Frontal cortex (tissue), 4 donors: Measurements from ENCODE around the gene IL21R. TPM values are rescaled to one million over a fixed set of nuclear protein-coding genes. Genes with fewer than 3 reads are reported as not detected.
"Not testable (repeated sequence)": the region's sequence is repeated elsewhere in the genome, so short reads cannot be mapped to it uniquely, and the experiment has no call there.

Experiments used
- DNase-seq, 2 donors: peaks; one replicate each; pipeline ENCODE4 v3.0.0; 2012; ENCODE audit warnings: low spot score in 2 of 2
- FAIRE-seq: peaks from 2 replicates; lab custom pipeline; 2012; peaks lifted over from hg19 to GRCh38; lab: Jason Lieb, UNC
- total RNA-seq: library from RNA; depleted of rRNA; stranded (reverse); fragments of >200 nt; gene quantifications from one replicate; pipeline ENCODE4 v1.2.3, GENCODE V29; 2014
- donor health status: control.
- donor health status: control.
- donor health status: control.

The IL21R gene
- total RNA-seq, 1 donor from 2014 or later = 0.41 TPM

DNA sequence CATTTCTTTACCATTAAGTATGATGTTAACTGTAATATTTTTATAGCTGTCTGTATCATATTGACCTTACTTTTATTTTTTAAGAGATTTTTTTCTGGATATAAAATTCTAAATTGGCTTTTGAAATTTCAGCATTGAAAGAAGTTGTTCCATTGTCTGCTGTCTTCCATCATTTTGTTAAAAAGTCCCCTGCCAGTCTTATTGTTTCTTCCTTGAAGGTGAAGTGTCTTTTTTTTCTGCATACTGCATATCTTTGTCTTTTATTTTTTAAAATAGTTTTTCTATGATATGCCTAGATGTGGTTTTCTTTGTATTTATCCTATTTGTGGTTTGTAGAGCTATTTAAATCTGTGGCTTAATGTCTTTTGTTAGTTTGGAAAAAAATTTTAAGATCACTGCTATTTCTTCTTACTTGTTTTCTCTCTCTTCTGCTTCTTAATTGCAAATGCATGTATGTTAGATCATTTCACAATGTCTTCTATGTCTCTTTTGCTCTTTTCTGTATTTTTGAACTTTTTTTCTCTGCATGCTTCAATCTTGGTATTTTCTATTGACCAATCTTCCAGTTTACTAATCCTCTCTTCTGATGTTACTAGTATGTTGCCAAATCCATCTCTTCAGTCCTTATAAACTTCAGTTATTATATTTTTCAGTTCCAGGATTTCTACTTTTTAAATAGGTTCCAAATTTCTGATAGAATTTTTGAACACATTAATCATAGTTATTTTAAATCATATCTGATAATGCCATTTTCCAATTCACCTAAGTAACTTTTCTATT lies 20.2 kb downstream of the IL21R start:
- DNase-seq = no peak
- FAIRE-seq = no peak

DNA sequence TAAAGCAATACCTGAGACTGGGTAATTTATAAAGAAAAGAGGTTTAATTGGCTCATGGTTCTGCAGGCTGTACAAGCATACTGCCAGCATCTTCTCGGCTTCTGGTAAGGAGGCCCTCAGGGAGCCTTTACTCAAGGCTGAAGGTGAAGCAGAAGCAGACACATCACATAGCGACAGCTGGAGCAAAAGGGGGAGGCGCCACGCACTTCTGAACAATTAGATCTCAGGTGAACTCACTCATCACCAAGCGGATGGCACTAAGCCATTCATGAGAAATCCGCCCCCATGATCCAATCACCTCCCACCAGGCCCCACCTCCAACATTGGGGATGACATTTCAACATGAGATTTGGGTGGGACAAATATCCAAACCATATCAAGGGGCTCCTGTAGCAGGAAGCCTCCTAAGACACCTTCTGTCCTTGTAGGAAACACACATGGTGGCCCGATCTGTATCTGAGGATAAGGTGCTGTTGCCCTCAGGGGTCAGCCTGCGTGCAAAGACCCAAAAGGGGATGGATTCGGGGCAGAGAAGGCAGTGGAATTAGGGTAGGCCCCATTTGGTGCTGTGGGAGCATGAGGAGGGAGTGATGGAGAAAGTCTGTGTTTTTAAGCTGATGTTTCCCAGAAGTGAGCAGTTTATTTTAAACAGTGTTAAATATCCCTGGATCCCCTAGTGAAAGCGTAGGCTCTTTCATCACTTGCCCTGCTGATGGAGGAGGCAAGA lies 23.0 kb downstream of the IL21R start:
- FAIRE-seq (no peak), DNase-seq (no peak)

DNA sequence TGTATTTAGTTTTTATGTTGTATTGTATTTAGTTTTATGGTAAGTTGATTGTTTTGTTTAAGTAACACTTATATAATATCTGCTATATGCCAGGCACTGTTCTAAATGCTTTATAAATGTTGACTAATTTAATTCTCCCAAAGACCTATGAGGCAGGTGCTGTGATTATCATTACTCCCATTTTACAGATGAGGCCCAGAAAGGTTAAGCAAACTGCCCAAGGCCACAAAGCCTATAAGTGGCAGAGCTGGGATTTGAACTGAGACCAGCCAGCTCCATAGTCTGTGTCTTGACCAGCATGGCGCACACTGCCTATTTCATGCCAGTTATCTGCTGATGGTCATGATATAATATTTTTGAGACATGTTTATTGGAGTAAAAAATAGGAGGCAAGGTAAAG lies 24.0 kb downstream of the IL21R start:
- FAIRE-seq (no peak), DNase-seq (no peak)

DNA sequence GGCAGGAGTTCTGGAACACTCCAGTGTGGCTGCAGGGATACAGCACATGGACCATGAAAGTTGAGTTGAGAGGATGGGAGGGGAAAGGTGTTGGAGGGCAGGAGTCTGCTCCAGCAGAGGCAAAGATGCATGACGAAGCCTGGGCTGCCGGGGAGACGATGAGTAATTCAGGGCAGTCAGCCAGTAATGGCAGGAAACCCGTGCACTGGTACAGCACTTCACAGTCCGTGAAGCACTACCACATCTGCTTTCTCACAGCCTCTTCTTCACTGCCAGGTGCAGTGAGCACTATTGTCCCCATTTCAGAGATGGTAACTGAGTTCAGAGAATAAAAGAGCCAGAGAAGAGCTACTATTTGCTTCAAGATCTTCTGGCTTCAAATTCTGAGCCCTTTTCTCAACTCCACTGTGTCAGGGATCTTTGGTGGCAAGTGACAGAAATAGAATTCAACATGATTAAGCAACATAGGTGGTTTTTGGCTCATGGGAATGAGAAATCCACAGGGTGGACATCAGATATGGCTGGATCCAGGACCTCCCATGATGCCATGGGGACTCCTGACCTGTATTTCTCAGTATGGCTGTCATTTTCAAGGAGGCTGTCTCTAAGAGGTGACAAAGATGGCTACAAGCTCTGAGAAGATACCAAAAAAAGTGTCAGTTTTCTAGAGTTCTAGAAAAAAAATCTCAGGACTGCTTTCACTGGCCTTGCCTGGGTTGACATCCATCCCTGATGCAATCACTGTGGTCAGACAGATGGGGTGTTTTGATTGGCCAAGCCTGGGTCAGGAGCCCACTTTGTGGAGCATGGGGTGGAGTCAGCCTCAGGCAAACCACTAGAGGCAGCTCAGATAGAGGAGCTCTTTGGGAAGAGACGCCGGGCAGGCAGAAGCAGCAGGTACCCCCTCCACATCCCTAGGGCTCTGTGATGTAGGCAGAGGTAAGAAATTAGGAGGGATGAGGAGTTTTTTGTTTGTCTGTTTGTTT lies 24.7 kb downstream of the IL21R start:
- DNase-seq (no peak), FAIRE-seq (no peak)

DNA sequence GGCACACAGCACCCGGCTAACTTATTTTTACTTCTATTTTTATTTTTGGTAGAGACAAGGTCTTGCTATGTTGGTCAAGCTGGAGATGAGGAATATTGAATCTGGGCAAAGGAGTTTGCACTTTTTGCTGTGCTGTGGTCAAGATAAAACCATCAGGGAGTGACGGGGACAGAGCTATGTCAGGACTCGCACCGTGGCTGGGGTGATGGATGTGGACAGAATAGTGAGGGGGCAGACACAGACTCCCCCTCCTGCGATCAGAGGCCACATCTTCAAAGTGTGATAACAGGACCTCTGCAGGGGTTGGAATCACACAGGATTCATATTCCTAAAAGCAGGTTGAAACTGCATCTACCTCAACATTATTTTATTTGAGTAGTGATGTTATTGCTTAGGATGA lies 25.6 kb downstream of the IL21R start:
- FAIRE-seq = no peak

DNA sequence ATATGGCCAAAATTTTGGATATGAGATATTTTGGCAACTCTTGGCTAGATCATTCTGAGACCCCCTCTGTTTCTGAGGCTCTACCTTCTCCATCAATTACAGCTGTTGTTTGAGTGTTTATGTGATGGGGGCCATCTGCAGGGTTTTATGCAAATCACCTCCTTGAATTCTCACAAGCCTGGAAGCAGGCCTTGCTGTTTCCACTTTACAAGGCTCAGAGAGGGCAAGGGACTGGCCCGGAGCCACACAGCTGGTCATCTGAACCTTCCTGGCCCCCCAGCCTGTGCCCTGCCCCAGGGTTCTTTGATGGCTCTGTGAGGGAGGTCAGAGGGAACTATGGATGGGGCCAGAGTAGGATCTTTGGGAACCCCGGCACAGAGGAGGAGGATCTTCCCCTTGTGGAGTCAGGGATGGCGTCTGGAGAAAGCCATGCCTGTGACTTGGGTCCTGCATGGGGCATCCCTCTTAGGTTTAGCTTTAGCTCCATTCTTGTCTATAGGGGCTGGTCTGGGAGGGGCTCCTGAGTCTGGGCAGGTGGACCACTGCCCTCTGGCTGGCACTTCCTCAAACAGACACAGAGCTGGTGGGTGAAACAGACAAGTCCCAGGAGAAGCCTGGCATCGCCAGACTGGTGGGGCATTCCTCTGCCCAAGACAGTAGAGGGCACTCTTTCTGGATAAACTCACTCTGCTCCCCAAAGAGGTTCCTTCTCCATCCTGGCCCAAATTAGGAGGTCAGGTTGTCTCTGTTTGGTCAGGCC lies 26.2 kb downstream of the IL21R start:
- DNase-seq (no peak), FAIRE-seq (no peak)

More for the DNA sequence above, 25.6 kb downstream of the IL21R start:
- no peak for DNase-seq

DNA sequence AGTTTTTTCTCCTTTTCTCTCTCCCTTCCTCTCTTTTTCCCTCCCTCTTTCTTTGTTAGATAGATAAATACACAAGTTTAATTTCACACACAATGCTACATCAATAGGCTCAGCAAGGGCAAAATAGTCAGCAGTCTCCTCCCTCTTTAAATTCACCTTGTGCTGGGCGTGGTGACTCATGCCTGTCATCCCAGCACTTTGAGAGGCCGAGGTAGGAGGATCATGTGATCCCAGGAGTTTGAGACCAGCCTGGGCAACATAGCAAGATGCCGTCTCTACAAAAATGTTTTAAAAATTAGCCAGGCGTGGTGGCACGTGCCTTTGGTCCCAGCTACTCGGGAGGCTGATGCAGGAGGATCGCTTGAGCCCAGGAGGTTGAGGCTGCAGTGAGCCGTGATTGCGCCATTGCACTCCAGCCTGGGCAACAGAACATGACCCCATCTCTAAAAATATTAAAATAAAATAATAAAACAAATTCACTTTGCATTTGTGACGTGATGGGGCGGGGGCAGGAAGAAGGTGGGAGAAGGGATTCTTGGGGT lies 27.4 kb downstream of the IL21R start:
- DNase-seq (no peak), FAIRE-seq (no peak)

DNA sequence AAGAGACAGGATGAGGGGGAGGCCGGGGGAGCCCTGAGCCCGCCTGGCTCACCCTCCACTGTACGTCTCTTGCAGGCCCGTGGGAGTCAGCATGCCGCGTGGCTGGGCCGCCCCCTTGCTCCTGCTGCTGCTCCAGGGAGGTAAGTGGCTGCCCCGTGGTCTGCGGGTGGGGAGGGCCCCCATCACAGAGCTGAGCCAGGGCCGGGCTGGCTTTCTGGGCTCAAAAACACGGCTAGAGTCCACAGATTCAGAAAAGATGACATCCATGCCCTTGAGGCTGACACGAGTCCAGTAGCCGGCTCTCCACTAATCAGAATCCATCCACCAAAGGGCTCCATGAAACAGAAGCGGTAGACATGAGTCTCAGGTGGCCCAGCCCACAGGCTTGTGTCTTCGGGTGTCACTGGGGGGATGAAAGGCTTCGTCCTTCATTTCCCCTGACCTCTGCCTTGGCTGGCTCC lies 28.0 kb downstream of the IL21R start:
- FAIRE-seq (no peak), DNase-seq (no peak)

DNA sequence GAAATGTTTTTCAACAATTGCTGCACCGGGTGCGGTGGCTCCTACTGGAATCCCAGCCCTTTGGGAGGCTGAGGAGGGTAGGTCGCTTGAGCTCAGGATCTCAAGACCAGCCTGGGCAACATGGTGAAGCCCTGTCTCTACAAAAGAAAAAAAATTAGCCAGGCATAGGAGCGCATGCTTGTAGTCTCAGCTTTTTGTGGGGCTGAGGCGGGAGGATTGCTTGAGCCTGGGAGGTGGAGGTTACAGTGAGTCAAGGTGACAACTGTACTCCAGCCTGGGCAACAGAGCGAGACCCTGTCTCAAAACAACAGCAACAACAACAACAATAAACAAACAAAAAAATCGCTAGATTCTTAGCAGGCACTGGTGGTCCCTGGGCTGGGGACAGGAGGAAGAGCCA lies 28.5 kb downstream of the IL21R start:
- FAIRE-seq = no peak
- DNase-seq = no peak

DNA sequence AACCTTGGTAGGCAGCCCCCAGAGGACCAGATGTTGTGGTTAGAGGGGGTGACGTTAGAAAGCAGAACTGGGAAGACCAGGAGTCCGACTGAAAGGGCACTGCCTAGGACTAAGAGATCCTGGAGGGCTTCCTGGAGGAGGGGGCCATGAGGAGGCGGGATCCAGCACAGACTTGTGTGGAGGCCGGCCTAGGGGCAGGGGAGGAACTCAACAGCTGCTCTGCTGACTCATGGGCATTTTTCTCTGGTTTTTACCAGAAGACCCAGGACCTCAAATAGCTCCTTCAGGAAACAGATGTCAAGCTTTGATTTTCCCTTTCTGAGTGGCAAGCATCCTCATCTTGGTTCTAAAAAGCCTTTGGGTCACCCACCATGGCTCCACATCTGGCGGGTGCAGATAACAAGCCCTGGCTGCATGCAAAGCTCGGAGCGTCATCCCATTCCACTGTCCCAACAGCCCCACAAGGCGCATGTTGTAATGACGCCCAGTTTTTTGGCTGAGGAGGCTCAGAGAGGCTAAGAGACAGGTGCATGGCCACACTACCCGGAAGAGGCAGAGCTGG lies 29.0 kb downstream of the IL21R start:
- DNase-seq (no peak), FAIRE-seq (no peak)

DNA sequence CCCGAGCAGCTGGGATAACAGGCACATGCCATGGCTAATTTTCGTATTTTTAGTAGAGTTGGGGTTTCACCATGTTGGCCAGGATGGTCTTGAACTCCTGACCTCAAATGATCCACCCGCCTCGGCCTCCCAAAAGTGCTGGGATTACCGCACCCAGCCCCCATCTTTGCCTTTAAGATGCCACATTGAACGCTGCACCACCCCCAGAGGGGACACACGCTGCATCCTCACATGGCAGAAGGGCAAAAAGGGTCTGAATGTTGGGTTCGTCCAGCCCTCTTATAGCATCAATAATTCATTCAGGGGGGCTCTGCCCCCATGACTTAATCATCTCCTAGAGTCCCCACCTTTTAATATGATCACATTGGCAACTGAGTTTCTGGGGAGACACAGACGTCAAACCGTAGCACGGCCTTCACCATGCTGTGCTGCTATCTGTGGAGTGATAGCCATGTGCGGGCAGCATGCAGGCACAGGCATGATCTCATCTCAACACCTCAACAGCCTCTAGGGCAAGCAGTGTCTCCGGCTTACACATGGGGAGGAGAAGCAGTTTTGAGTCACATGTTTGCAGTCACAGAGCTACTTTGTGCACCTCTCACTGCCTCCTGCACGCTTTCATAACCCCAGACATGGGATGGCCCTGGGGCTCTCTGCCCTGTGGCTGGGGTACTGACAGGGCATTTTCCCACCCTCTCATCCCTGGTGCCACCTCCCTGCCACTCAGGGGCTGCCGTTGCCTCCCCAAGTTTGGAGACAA lies 30.0 kb downstream of the IL21R start:
- FAIRE-seq (no peak), DNase-seq (no peak)

DNA sequence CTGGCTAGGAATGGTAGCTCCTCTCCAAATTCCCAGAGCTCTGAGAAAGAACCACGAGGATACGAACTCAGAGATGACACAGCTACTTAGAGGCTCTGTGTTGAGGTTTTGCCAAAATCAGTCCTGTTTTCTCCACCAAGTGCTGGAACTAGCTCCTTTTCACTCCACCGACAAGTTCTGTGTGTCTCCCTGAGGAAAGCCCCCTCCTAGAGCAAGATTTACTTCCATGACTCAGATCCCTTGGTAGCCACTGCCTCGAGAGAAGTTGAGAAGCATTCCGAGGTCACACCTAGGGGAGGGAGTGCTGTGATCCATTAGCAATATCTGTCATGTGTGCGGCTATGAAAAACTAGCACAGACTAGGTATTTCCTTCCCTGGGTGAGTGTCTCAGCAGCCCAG lies 30.6 kb downstream of the IL21R start:
- DNase-seq (no peak), FAIRE-seq (no peak)

DNA sequence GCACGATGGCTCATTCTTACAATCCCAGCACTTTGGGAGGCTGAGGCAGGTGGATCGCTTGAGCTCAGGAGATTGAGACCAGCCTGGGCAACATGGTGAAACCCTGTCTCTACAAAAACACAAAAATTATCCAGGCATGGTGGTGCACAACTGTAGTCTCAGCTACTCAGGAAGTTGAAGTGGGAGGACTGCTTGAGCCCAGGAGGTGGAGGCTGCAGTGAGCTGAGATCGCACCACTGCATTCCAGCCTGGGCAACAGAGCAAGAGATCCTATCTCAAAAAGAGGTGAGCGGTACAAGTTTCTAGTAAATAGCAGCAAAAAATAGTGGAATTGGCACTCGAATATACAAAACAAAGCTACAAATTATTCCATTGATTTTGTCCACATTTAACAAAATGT lies 31.2 kb downstream of the IL21R start:
- DNase-seq, FAIRE-seq: not testable (repeated sequence)

DNA sequence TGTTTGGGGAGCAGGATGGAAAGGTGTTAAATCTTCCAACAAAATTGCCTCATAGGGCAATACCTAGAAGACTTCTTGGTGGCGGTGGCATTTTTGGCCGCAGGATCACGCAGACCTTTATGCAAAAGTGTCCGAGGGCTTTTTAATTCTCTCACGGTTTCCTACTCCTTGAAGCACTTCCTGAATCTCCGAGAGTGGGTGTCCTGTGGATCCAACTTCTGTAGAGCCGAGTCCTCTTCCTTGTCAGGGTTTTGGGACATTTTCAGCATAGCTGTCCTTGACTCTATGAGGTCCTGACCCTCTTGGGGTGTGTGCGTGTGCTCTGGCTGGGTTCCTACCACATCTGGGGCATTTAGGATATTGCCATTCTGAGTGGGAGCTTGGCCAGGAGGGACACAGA lies 31.7 kb downstream of the IL21R start:
- no peak for FAIRE-seq
- DNase-seq = no peak

DNA sequence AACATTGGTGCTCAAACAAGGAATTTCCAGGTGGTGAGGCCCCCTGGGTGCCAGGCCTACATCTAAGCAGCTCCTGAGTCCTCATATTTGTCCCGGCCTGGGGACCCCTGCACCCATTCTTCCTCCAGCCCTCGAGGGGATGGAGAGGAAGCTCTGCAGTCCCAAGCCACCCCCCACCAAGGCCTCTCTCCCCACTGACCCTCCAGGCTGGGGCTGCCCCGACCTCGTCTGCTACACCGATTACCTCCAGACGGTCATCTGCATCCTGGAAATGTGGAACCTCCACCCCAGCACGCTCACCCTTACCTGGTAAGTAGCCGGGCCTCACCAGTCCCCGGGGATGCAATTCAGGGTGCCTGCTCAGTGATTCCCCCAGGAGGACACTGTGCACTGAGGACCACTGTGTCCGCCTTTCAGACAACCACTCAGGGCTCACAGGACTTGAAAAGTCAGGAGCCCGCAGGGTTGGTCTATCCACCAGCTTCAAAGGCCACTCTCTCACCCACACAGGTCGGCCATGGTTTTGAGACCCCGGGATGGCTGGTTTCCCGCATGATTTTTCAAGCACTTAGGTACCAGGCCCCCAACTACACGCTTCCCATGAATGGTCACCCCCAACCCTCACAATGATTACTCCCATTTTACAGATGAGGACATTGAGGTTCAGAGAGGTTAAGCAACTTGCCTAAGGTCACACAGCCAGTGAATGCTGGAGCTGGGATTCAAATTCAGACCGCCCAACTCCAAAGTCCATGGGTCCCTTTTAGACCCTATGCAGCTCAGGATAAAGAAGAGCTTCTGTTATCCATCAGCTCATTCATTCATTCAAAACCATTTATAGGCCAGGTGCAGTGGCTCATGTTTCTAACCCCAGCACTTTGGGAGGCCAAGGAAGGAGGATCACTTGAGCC lies 32.4 kb downstream of the IL21R start:
- FAIRE-seq (no peak), DNase-seq (no peak)

DNA sequence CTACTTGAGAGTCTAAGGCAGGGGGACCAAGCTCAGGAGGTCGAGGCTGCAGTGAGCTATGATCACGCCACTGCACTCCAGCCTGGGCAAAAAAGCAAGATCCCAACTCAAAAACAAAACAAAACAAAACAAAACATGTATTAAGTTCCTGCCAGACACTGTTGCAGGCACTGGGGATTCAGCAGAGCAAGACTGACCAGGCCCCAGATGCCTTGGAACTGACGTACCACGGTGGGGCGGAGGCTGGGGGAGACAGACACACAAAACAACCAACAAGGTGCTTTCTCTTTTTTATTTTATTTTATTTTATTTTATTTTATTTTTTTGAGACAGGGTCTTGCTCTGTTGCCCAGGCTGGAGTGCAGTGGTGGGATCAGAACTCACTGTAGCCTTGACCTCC lies 33.2 kb downstream of the IL21R start:
- not testable (repeated sequence) for DNase-seq, FAIRE-seq

DNA sequence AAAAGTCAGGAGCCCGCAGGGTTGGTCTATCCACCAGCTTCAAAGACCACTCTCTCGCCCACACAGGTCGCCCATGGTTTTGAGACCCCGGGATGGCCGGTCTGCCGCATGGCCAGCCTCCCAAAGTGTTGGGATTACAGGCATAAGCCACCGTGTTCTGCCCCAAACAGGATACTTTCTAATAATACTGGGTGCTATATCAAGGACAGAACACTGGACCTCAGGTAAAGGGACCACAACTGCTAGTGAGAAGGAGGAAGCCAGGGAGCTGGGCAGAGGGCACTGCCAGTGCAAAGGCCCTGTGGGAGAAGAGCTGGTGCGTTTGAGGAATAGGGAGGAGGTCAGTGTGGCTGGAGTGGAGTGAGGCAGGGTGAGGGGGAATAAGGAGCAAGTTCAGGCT lies 34.1 kb downstream of the IL21R start:
- no peak for FAIRE-seq
- DNase-seq = no peak
